Activated CD8-positive, alpha-beta memory T cell treated with anti-CD3 and anti-CD28 coated beads for 24 hours (primary cell): ENCODE results near the gene MARK1.

Source experiments
- DNase-seq: peaks from one replicate; pipeline ENCODE4 v3.0.0-alpha.2; 2020

The MARK1 gene

DNA sequence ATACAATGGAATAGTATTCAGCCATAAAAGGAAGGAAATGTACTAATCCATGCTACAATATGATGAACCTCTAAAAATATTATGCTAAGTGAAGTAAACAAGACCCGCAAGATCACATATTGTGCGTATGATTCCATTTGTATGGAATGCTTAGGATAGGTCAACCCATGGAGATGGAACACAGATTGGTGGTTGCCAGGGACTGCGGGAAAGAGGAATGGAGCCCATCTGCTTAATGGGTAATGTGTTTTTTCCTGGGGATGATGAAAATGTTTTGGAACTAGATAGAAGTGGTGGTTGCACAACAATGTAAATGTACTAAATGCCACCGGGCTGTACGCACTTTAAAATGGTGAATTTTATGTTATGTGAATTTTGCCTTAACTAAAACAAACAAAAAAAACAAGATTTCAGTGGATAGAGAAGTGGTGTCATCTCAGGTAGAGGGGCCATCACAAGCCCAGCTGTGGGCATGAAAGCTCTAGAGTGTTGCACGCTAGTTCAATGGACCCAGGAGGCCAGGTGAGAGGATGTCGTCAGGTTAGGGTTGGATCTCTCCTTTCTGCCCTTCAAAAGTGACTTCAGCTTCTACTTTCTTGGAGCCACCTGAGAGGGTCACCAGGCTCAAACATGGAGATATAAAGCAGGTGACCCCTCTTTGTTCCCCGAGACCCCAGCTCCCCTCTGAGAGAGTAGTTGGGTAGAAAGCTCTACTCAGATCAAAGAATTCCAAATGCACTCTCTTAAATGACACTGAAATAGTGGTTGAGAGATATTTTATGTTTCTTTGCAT is 164.7 kb downstream of the MARK1 start:
- DNase-seq, result no peak

DNA sequence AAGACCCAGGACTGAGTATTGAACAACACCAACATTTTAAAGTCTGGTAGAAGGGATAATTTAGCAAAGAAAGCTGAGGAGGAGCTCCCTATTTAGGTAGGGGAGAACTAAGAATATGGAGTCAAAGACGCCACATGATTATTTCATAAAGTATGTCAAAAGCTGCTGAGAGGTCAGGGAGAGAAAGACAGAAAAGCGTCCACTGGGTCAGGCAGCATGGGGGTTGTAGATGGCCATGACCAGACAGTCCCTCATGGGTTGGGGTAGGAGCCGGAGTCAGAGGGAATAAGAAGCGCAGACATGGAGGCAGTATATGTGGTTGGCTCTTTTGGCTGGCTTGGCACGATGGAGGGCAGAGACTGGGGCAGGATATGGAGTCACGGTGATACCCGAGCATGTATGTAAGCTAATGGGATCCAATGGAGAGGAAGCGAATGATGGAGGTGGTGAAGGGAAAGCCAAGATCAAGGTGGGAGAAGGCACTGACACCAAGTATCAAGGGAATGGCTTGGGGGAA is 167.0 kb downstream of the MARK1 start:
- DNase-seq, result no peak

DNA sequence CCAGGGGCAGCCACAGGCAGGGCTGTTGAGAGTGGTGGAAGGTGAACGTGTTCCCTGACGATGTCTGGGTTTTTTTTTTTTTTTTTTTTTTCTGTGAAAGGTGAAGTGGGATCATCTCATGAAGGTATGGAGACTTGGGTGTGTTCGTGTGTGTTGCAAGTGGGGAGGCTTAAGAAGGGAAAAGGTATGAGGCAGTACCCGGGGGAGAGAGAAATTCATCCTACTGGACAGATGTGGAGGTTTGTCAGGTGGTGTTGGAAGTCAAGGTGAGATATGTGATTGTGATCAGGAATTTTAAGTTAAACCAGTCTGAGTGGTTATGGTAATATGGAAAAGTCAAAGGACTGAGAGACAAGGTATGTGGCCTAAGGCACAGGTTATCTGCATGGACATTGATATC is 167.5 kb downstream of the MARK1 start:
- no peak for DNase-seq

DNA sequence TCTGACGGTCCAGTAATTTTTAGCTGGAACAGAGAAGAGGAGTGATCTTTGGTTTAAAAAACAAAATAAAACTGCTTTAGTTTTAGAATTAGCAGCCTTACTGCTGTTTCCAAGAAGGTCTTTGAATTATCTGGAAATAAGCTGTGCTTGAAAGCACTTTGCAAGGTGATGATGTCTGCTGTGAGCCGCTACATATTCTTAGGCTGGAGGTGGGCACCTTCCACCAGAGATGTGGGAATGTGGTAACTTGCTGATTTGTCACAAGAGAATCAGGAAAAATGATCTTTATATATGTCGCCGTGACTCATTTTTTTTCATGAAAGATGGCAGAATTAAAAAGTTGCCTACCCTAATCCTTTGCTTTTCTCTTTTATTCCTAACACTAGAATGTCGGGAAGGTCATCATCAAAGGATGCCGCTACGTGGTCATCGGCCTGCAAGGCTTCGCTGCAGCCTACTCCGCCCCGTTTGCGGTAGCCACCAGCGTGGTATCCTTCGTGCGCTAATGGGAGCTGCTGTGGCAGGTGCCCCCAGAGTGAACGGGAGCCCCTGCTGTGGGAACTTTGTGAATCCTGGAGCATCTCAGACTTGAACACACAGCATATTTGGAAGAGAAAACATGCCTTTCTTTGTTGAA is 168.4 kb downstream of the MARK1 start:
- no peak for DNase-seq

DNA sequence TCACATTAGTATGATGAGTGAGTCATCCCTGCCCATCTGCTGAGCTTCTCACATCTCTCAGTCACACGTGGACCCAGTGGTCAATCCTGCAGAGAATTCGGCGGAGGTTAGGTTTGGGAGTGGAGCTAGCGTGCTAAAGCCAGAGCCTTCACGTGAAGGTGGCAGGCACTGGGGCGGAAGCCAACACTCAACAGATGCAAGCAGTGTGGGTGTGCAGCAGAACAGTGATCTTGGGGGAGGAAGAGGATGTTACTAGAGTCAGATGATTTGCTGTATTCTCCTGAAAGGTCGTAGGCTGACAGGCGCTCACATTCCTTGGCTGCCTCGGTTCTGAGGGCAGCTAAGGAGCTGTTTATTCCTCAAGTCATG is 168.9 kb downstream of the MARK1 start:
- no peak for DNase-seq

DNA sequence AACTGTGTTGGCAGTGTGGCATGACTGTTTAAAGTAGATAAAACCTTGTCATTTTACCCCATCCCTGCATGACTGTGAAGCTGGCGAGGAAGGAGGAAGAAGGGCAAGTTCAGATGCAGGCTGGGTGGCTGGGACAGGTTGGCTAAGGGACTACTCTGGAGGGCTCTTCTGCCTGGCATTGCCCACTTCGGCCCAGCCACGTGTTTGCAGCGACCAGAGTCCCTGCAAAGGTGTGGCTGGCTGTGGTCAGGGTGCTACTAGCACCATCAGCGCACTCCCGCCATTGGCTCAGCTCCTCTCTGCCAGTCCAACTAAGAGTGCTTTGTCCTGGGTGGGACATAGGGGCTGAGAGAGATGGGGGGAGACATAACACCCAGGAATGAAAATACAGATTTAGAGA is 169.4 kb downstream of the MARK1 start:
- DNase-seq, result no peak

DNA sequence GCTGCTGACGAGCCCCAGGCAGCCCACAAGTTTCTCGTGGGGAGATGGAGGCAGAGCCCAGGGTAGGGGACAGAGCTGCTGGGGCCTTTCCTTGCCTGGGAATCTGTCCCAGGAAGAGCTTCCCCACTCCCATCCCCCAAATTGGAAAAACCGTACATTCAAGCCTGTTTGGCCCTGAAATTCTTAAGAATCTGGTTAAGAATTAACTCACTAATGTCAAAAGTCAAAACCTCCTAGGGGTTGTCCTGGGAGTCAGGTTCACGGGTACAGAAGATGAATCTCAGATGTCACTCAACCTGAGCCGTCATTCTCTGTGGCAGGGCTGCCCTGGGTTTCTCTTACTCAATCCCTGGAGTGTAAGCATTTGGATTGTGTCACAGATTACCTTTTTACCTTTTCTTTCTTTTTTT is 170.7 kb downstream of the MARK1 start:
- DNase-seq, result no peak

DNA sequence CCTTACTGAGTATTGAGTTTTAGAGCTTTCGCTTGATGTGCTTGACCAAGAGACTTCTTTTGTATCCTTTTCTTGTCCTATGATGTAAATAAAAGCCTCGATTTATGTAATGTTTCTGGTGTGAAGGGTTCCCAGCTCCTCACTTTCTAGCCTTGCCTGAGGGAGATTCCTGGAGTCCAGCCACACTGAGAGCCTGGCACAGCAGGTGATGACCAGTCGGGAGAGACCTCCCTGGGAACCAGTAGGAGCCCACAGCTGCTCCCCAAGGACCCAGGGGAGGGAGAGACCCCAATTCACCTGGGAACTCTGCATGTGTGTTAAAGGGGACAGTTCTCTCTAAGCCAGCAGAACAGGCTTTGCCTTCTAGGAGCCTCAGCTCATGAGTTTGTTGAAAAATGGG is 171.1 kb downstream of the MARK1 start:
- DNase-seq, result no peak

DNA sequence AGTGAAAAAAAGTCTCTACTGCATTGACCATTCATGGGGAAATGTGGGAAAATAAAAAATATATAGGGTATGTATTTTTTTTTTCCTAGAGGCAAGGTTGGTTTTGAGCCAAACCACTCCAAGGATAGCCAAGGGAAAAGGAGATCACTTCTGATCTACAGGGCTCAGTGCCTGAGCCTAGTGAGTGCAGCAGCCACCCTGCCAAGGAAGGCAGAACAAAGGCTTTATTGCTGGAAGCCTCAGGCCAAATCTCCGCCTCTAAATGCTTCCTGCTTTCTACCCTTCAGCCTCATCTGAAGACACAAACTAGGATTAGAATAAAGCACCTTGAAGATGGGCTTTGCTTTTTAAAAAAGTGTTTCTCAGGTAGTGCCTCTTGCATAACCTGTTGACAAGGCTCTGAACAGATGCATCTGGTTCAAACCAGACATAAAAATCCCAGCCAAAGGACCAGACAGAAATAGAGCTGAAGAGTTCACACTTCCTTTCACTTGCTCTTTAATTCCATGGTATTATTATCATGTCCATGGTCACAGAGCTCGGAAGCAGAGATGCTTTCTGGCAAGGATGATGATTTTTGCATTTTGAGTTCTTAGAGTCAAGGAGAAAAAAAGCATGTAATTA is 172.7 kb downstream of the MARK1 start:
- no peak for DNase-seq

DNA sequence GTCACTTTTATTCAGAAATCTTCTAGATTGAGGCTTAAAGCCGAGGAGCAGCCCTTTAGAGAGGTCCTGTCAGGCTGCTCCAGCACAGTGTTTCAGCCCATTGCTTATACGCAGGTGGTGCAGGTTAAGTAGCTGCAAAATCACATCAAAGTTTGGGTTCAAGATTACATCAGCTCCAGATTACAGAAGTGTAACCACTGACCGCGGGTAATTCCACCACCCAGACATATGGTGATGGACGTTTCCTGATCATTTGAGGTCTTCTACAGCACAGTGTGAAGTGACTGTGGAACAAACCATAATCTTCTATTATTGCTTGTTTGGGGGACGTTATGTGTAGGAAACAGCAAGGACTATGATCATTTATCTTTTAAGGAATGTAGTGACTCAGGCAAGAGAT is 174.0 kb downstream of the MARK1 start:
- no peak for DNase-seq

DNA sequence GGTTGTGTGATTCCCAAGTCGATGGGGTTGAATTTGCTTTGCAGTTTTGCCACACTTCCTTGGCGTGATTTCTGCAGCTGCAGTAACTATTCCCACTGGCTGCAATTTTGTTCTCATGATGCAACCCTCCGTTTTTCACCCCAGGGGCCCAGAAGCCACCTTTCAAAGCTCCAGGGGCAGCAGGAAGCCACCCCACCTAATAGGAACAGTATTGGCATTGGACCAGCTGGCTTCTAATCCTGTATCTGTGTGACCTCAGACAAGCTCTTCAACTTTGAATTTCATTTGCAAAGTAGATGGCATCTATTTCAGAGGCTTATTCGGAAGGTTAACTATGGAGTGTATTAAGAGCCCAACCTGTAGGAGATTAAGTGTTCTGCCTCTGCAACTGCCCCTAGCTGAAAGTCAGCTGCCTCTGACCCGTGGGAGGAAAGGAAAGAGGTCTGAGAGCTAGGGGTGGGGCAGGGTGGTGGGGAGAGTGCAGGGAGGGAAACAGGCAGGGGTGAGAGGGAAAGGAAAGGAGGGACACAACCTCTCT is 174.9 kb downstream of the MARK1 start:
- DNase-seq, result no peak

DNA sequence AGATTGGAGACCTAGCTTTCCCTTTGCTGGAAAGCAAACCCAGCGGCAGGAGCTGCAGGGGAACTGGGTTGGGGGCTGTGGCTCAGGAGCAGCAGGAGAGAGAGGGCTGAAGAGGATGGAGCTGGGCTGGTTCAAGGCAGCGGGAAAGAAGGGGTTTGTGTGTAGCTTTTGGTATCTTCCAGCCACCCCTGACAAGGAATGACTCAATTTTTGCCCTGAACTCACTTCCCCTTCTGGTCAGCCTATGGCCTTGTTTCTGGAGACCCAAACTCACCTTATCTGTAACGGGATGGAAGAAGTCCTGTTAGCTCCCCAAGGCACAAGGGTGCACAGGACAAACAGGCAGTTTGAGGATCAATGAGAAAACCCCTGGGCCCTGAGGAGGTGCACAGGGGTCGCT is 175.4 kb downstream of the MARK1 start:
- DNase-seq, result no peak

DNA sequence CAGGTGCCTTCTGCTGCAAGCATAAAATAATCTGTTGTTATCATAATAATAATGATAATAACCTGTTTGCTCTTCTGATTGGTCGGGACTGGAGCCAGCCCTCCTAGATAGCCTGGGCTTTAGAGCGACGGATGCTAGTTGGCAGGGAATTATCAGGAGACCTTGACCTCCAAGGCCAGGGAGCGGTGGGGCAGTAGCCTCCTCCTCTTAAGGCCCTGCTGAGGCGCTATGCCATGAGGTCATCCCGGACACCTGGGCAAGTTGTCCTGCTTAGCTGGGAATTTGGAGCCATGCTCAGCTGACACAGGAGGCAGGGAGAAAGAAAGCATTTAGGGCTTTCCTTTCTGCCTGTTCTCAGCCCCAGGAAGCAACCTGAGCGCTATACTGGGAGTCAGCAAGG is 177.8 kb downstream of the MARK1 start:
- no peak for DNase-seq

DNA sequence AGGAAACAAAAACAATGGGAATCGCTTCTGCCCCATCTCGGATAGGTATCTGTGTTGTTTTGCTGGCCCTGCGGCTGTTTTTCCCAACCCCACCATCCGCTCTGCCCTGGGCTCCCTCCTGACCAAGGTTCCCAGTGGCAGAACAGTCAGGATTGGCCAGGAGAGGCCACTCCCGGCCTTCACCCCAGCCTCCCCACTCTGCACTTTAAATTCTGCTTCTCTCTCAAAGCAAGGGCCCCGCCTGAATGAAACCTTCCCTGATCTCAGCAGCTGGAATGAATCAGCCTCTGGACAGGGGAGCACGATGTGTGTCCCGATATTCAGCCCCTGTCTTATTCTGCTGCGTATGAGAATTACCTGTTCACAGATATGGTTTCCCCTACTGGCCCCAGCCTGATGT is 178.5 kb downstream of the MARK1 start:
- DNase-seq, result no peak

DNA sequence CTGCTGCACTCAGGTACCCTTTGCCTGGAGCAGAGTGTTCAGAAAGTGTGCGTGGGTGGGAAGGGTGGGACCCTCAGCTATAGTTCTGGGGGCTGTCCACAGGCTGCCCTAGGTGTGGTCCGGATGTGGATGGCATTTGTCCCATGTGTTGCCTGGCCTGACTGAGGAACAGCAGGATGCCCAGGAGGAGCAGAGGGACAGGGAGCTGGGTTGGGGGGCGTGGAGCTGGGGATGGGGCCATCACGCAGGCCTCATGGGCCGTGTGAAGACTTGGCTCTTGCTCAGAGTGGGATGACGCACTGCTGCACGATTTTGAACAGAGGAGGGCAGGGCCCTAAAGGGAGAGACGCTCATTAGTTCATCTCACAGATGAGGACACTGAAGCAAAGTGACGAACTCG is 179.2 kb downstream of the MARK1 start:
- no peak for DNase-seq

DNA sequence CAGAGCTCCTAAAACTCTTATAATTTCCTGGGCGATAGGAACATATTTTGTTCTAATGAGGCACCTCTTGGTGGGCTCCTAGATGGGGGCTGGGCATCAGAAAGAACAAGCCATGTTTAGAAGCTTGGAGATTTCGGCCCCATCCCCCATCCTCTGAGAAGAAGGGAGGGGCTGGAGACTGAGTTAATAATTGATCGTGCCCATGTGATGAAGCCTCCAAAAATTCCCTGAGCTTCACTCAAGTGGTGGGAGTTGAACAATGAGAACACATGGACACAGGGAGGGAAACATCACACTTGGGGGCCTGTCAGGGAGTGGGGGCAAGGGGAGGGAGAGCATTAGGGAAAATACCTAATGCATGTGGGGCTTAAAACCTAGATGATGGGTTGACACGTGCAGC is 180.3 kb downstream of the MARK1 start:
- no peak for DNase-seq

DNA sequence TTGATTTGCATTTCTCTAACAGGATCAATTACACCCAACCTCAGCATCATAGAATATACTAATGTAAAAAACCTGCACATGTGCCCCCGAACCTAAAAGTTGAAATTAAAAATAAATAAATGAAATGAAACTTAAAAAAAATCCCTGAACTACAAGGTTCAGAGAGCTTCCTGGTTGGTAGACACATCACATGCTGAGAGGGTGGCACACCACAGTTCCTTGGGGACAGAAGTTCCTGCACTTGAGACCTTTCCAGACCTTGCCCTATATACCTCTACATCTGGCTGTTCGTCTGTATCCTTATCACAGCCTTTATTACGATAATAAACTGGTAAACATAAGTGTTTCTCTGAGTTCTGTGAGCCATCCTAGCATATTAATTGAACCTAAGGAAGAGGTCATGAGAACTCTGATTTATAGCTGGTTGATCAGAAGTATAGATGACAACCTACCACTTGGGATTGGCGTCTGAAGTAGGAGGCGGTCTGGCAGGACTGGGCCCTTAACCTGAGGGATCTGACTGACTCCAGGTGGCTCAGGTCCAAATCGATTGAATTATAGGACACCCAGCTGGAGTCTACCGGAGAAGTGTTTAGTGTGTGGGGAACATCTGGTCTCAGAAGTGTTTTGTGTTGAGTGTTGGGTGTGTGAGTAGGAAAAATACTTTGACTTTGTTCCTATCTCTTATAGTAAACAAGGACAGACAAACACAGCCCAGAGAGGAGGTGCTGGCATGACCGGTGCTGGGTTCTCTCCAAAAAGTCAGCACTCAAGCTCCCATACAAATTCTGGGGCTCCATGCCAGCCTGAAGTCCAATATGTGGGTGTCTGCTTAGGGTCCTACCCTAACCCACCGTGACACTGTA is 181.2 kb downstream of the MARK1 start:
- DNase-seq, result no peak

DNA sequence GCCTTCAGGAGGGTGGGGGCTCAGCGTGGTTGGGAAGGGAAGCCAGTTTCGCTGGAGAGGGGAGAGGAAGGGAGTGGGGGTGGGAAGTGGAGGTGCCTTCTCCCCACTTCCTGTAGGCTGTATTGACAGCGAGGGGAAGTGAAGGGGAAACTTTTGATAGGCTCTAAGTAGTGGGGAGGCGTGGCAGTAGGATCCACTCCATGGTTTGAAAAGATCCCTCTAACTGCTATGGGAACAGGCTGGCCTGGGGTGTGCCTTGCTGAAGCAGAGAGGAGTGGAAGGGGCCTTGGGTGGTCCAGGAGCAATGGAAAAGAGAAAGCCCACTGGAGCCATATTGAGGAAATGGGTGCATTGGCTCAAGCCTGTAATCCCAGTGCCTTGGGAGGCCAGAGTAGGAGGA is 182.4 kb downstream of the MARK1 start:
- no peak for DNase-seq

DNA sequence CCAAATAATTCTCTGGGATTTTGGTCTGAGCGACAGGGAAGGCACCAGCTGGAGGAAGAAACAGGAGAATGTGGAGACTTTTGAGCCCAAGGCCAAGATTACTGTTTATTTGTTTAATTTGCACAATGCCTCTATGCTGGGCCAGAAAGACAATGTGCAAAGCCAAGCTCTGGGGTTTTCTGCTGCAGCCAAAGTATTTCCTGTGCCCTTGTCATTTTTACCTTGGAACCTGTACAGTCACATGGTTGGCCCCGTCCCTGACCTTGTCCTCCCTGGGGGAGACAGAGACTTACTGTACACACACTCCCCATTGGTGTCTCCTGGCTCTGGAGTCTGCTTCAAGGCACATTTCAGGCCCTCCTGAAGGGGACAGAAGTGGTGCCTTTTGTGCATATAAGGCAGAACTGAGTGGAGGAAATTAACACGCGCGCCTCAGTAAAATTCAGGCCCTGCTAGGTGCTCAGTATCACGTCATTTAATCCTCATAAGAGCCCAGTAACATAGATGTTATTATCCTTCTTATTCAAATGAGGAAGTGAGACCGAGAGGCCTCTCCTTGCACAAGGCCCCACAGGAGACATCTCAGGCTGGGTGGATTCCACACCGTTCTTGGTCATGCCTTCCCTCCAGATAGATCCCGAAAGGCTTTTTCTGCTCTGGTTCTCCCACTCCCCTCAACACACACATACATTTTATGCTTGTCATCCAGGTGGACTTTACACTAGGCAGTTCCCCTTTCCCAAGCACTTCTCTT is 183.3 kb downstream of the MARK1 start:
- no peak for DNase-seq
